HG02610 (cell line): ENCODE data around the gene UQCR11.

ENCODE experiments used
- ATAC-seq: cut with Tn5 transposase; IDR thresholded peaks from one replicate; pipeline ENCODE4 v1.9.1; 2021; ENCODE audit warnings: mild to moderate bottlenecking, moderate library complexity; ENCODE audit not compliant: unreplicated experiment

The UQCR11 gene

GRCh38 chr19:1618157-1619093 is 13.2 kb upstream of the UQCR11 start:
- ATAC-seq, result no peak

GRCh38 chr19:1616875-1617274 is 11.6 kb upstream of the UQCR11 start:
- ATAC-seq, result no peak

DNA sequence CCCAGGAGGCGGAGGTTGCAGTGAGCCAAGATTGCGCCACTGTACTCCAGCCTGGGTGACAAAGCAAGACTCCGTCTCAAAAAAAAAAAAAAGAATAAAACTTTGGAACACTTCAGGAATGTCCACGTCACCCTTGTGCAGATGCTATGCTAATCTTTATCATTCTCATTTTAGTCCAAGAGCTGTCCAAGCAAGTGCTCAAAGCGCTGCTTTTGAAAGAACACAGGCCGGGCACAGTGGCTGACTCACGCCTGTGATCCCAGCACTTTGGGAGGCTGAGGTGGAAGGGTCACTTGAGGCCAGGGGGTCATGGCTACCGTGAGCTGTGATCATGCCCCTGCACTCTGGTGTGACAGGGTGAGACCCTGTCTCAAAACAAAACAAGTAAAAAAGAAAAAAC is 11.1 kb upstream of the UQCR11 start:
- no peak for ATAC-seq

DNA sequence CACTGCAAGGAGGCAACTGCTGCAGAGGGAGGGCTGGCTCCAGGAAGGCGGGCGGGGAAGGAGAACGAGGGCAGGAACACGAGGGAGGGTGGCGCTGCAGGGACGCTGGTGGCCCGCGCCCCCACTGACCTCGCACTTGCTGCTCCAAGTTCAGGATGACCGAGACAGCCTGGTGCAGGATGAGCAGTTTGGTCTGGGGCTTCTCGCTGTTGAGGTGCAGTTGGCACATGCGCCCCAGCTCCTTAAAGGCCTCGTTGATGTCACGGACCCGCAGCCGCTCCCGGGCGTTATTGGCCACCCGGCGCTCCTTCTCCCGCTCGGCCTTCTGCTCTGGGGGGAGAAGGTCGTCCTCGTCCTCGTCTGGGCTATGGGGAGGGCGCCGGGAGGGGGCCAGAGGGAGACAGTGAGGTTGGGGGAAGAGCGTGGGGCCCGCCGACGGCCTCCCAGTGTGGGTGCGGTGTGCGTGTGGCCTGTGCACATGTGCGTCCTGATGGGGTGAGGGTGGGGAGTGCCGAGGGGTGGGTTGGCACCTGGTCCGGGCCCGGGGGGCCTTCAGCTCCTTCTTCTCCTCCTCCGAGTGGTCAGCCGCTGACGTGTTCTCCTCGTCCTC is 10.0 kb upstream of the UQCR11 start:
- no peak for ATAC-seq

- ATAC-seq, result no peak
Observed at GRCh38 chr19:1613808-1614570, 8.7 kb upstream of the UQCR11 start.

- no peak for ATAC-seq
Observed at GRCh38 chr19:1613146-1613545, 7.9 kb upstream of the UQCR11 start.

- ATAC-seq, result no peak
Observed at GRCh38 chr19:1612114-1613086, 7.1 kb upstream of the UQCR11 start.

DNA sequence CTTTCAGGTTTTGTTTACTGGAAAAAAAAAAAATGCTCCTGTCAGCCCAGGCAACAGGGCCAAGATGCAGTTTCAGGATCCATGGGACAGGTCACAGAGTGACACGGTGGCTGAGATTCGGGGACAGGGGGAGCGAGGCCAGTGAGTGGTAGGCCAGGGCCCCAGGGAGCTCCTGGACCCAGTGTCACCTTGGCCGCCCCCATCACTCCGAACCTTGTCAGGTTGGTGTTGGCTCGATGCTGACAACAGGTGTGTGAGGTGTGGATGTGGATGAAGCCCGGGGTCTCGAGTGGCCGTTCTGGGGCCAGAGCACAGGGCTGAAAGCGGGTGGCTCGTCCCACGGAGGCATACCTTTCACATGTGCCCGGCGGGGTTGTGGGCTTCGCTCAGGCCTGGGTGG is 6.1 kb upstream of the UQCR11 start:
- no peak for ATAC-seq

GRCh38 chr19:1610579-1610978 is 5.3 kb upstream of the UQCR11 start:
- no peak for ATAC-seq

- no peak for ATAC-seq
Observed at GRCh38 chr19:1609680-1610474, 4.6 kb upstream of the UQCR11 start.

DNA sequence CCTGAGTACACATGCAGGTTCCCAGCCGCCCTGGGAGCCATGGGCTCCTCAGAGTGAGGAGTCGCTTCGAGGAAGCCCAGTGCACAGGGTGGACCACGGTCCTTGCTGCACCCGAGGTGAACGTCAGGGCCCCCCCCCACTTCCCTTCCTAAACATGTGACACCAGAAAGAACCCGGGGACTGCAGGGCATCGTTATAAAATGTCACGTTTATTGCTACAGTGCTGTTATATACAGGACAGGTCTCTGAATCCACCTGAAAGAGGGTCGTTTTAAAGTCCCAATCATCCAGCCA is 3.8 kb upstream of the UQCR11 start:
- no peak for ATAC-seq

- no peak for ATAC-seq
Observed at GRCh38 chr19:1608359-1609102, 3.3 kb upstream of the UQCR11 start.

DNA sequence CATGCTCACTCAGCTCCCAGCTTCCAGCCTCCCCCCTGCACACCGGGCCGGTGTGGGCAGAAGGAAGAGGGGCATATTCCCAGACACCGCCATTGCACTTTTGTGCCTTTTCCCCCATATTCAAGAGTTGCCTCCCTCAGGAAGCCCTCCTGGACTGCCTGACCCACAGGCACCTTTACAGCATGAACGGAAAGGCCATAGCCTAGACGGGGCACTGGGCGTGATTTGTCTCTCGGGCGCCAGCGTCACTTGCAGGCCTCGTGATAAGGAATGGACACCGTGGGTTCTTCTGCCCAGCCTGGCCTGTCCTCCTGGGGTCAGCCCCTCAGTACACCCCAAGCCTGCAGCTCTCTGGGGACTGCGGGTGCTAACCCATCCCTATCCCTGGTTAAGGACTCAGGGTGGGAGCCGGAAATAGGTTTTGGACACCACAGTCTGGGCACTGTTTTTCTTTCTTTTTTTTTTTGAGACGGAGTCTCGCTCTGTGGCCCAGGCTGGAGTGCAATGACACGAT is 933 bp upstream of the UQCR11 start:
- no peak for ATAC-seq

GRCh38 chr19:1602091-1602707 is 3.1 kb downstream of the UQCR11 start:
- ATAC-seq, result no peak

GRCh38 chr19:1601613-1602064 is 3.6 kb downstream of the UQCR11 start:
- no peak for ATAC-seq

- ATAC-seq, result no peak
Observed at GRCh38 chr19:1599460-1599846, 5.8 kb downstream of the UQCR11 start.

- ATAC-seq, result no peak
Observed at GRCh38 chr19:1598777-1599459, 6.3 kb downstream of the UQCR11 start.

DNA sequence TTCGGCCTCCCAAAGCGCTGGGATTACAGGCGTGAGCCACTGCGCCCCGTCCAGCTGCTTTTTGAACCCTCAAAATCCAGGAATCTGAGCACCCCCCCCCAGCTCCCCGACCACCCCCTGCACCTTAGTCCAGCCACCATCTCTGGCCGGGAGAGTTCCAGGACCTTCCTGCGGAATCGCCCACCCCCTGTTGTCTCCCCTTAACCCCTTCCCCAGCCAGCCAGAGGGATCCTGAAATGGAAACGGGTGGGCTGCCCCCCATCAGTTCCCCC is 11.8 kb downstream of the UQCR11 start:
- ATAC-seq, result no peak
